Measurements from ENCODE around the gene OR51F1. TPM values are rescaled to one million over a fixed set of nuclear protein-coding genes. Genes with fewer than 3 reads are reported as not detected.
"Not testable (repeated sequence)": the region's sequence is repeated elsewhere in the genome, so short reads cannot be mapped to it uniquely, and the experiment has no call there.

OR51F1 gene, protein sequence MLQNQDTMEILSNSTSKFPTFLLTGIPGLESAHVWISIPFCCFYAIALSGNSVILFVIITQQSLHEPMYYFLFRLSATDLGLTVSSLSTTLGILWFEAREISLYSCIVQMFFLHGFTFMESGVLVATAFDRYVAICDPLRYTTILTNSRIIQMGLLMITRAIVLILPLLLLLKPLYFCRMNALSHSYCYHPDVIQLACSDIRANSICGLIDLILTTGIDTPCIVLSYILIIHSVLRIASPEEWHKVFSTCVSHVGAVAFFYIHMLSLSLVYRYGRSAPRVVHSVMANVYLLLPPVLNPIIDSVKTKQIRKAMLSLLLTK
- total RNA-seq, result not detected

DNA sequence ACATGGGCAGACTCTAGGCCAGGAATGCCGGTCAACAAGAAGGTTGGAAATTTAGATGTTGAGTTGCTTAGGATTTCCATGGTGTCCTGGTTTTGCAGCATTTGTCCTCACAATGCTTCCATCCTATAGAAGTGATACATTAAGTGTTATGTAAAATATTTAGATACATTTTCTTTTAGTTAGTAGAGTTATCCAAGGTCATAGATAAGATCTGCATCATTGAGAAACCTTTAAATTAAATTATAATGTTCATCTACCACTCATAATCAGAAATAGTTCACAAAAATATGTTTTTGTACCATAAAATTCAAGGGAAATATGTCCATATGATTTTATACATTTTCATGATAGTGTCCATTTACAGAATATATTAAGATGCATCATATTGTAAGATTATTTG lies at the start of gene OR51F1:
Gene OR51F1, minus strand, starts transcription at position 101 of the 400 bp plus-strand sequence. Its CDS starts 0 bp downstream, at position 101.
- CTCF ChIA-PET, result no interaction called here
- POLR2A ChIA-PET, result no interaction called here
- no peak within 1 kb of the TSS for H3K4me3 Mint-ChIP-seq
- H3K27me3 Mint-ChIP-seq, result peaks cover 2% of the 10 kb centered on the region
- no peak for DNase-seq
- no peaks in the 10 kb centered on the region for H3K9me3 Mint-ChIP-seq
- H3K27ac Mint-ChIP-seq, result no peak within 1 kb of the TSS
- intact Hi-C loops (cut with micrococcal nuclease), result no loop called here
- H3K4me1 Mint-ChIP-seq (ENCODE audit: low read depth), result no peaks in the 10 kb centered on the region
- no peaks in the 10 kb centered on the region for H3K36me3 Mint-ChIP-seq

- Mint-ChIP-seq H3K4me1 (ENCODE audit: low read depth) (no peaks in the 10 kb centered on the region), H3K27me3 (peaks cover 5% of the 10 kb centered on the region), H3K9me3 (no peaks in the 10 kb centered on the region), H3K27ac (no peak overlapping the region), H3K36me3 (no peaks in the 10 kb centered on the region), H3K4me3 (no peak overlapping the region)
- ChIA-PET CTCF (no interaction called here), POLR2A (no interaction called here)
- no peak for DNase-seq
- intact Hi-C loops (cut with micrococcal nuclease), result no loop called here
These were observed 39.5 kb upstream of the OR51F1 start for GRCh38 chr11:4809246-4809645.

GRCh38 chr11:4808476-4808875 lies 38.7 kb upstream of the OR51F1 start:
- Mint-ChIP-seq H3K4me1 (ENCODE audit: low read depth) (no peaks in the 10 kb centered on the region), H3K27ac (no peak overlapping the region), H3K9me3 (no peaks in the 10 kb centered on the region), H3K4me3 (no peak overlapping the region), H3K27me3 (peaks cover 5% of the 10 kb centered on the region), H3K36me3 (no peaks in the 10 kb centered on the region)
- ChIA-PET CTCF (no interaction called here), POLR2A (no interaction called here)
- intact Hi-C loops (cut with micrococcal nuclease), result no loop called here
- DNase-seq, result no peak

DNA sequence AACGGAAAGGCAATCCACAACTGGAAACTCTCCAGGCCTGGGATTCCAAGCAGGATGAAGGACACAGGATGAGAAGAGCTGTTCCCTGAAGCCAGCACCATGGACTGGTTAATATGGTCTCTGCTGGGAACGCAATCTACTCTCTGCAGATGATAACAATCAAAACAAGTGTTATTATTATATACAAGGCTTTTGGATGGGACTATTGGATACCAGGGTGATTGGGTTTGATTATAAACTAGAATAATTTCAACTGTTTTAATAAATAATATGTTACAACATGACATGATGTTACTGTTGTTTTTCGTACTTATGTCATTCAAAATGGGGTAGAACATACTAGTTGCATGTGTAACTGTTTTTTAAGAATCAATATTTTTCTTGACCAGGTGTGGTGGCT lies 34.5 kb upstream of the OR51F1 start, which contains the start of gene OR52R1:
Gene OR52R1, minus strand, starts transcription at position 101 of the 400 bp plus-strand sequence. Its CDS starts 0 bp downstream, at position 101.
- intact Hi-C loops (cut with micrococcal nuclease), result no loop called here
- no peak for DNase-seq
- H3K27me3 Mint-ChIP-seq, result peaks cover 6% of the 10 kb centered on the region
- H3K36me3 Mint-ChIP-seq, result no peaks in the 10 kb centered on the region
- ChIA-PET CTCF (no interaction called here), POLR2A (no interaction called here)
- H3K4me3 Mint-ChIP-seq, result no peak within 1 kb of the TSS
- no peaks in the 10 kb centered on the region for H3K9me3 Mint-ChIP-seq
- H3K27ac Mint-ChIP-seq, result no peak within 1 kb of the TSS
- H3K4me1 Mint-ChIP-seq (ENCODE audit: low read depth), result no peaks in the 10 kb centered on the region

- H3K27me3 Mint-ChIP-seq; H3K27ac Mint-ChIP-seq; intact Hi-C loops (cut with micrococcal nuclease); DNase-seq; H3K9me3 Mint-ChIP-seq; H3K36me3 Mint-ChIP-seq; POLR2A ChIA-PET; CTCF ChIA-PET; H3K4me1 Mint-ChIP-seq (ENCODE audit: low read depth); H3K4me3 Mint-ChIP-seq: not testable (repeated sequence)
These were observed 31.6 kb upstream of the OR51F1 start for GRCh38 chr11:4801316-4801715.

- Mint-ChIP-seq H3K27ac (no peak overlapping the region), H3K27me3 (peaks cover 3% of the 10 kb centered on the region), H3K4me3 (no peak overlapping the region), H3K9me3 (no peaks in the 10 kb centered on the region), H3K4me1 (ENCODE audit: low read depth) (no peaks in the 10 kb centered on the region), H3K36me3 (no peaks in the 10 kb centered on the region)
- DNase-seq, result no peak
- CTCF ChIA-PET, result no interaction called here
- POLR2A ChIA-PET, result no interaction called here
- intact Hi-C loops (cut with micrococcal nuclease), result no loop called here
These were observed 28.9 kb upstream of the OR51F1 start for GRCh38 chr11:4798427-4799183.

DNA sequence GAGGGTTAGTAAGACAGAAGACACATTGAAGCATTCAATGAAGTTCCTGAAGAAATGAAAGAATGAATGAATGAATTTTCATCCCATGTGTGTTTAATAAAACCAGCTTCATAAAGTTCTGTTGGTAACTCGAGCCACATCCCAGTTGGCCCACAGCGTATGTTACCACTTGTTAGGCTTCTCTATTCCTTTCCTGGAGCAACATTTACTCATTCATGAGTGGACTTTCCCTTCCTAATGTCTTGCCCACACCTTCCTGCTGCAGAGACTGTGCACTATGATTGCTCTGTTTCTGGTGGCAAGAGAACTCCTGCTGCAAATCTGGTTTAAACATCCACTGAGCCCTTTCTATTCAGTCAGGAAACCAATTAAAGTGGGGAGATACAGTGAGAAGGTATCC lies 27.5 kb upstream of the OR51F1 start:
- peaks cover 5% of the 10 kb centered on the region for H3K27me3 Mint-ChIP-seq
- no peaks in the 10 kb centered on the region for H3K36me3 Mint-ChIP-seq
- ChIA-PET CTCF (no interaction called here), POLR2A (no interaction called here)
- no peak overlapping the region for H3K27ac Mint-ChIP-seq
- no peak overlapping the region for H3K4me3 Mint-ChIP-seq
- no peaks in the 10 kb centered on the region for H3K4me1 Mint-ChIP-seq (ENCODE audit: low read depth)
- intact Hi-C loops (cut with micrococcal nuclease), result no loop called here
- DNase-seq, result no peak
- H3K9me3 Mint-ChIP-seq, result no peaks in the 10 kb centered on the region

GRCh38 chr11:4782454-4782853 lies 12.7 kb upstream of the OR51F1 start:
- Mint-ChIP-seq H3K27me3 (peaks cover 8% of the 10 kb centered on the region), H3K4me3 (no peak overlapping the region), H3K9me3 (peaks cover 5% of the 10 kb centered on the region), H3K27ac (no peak overlapping the region), H3K4me1 (ENCODE audit: low read depth) (no peaks in the 10 kb centered on the region), H3K36me3 (no peaks in the 10 kb centered on the region)
- ChIA-PET CTCF (interaction anchor here (0.9 kb wide), 1 partner anchor 145 kb away, joined by 3 read pairs; the partner anchor contains the start of gene OR51D1), POLR2A (no interaction called here)
- no peak for DNase-seq
- intact Hi-C loops (cut with micrococcal nuclease), result no loop called here

DNA sequence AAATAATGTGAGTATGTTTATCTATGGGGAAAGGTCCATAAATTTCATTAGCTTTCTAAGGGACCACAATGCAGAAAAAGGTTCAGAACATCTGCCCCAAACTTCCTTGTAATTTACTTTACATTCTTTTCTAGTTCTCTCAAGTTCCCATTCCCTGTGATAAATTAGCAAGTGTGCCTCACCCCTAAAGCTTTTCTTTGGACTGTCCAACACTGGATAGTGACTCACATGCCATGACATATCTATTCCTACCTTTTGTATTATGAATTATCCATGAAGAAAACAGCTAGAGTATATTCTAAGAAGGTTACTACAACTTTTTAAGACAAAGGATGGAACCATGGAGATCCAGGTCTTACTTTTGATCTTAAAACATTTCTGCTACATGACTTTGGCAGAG lies 1.6 kb downstream of the OR51F1 start:
- intact Hi-C loops (cut with micrococcal nuclease), result no loop called here
- Mint-ChIP-seq H3K9me3 (no peaks in the 10 kb centered on the region), H3K27me3 (peaks cover 2% of the 10 kb centered on the region), H3K36me3 (no peaks in the 10 kb centered on the region), H3K4me1 (ENCODE audit: low read depth) (peaks cover under 1% of the 10 kb centered on the region), H3K27ac (no peak overlapping the region), H3K4me3 (no peak overlapping the region)
- DNase-seq, result no peak
- ChIA-PET CTCF (no interaction called here), POLR2A (no interaction called here)

- POLR2A ChIA-PET, result no interaction called here
- peaks cover 2% of the 10 kb centered on the region for H3K27me3 Mint-ChIP-seq
- no peaks in the 10 kb centered on the region for H3K36me3 Mint-ChIP-seq
- H3K4me3 Mint-ChIP-seq, result no peak overlapping the region
- DNase-seq, result no peak
- no peaks in the 10 kb centered on the region for H3K9me3 Mint-ChIP-seq
- H3K4me1 Mint-ChIP-seq (ENCODE audit: low read depth), result peaks cover 2% of the 10 kb centered on the region
- H3K27ac Mint-ChIP-seq, result no peak overlapping the region
- CTCF ChIA-PET, result no interaction called here
- intact Hi-C loops (cut with micrococcal nuclease), result no loop called here
These were observed 3.2 kb downstream of the OR51F1 start for GRCh38 chr11:4766420-4767043.

- CTCF ChIA-PET, result no interaction called here
- intact Hi-C loops (cut with micrococcal nuclease), result no loop called here
- no peak overlapping the region for H3K27ac Mint-ChIP-seq
- peaks cover 2% of the 10 kb centered on the region for H3K4me1 Mint-ChIP-seq (ENCODE audit: low read depth)
- H3K36me3 Mint-ChIP-seq, result no peaks in the 10 kb centered on the region
- H3K4me3 Mint-ChIP-seq, result no peak overlapping the region
- DNase-seq, result no peak
- H3K27me3 Mint-ChIP-seq, result peaks cover 2% of the 10 kb centered on the region
- H3K9me3 Mint-ChIP-seq, result no peaks in the 10 kb centered on the region
- POLR2A ChIA-PET, result no interaction called here
These were observed 6.6 kb downstream of the OR51F1 start for GRCh38 chr11:4763096-4763495.

DNA sequence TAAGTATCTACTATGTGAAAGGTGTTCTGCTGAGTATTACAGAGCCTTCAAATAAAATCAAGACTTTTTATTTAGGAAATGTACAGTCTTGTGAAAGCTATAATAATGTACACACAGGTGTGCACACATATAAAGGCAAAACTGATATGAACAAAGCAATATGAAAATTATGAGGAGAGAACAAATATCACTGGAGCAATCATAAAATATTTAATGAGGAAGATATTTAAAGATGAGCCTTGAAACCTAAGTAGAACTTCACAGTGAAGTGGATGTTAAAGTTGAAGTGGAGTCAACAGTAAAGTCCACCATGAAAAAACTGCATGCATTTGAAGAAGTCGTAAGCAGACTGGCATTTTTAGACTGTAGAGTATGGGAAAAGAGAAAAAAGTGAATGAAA lies 18.5 kb downstream of the OR51F1 start:
- no peaks in the 10 kb centered on the region for H3K4me1 Mint-ChIP-seq (ENCODE audit: low read depth)
- H3K36me3 Mint-ChIP-seq, result no peaks in the 10 kb centered on the region
- intact Hi-C loops (cut with micrococcal nuclease), result no loop called here
- ChIA-PET CTCF (no interaction called here), POLR2A (no interaction called here)
- no peaks in the 10 kb centered on the region for H3K9me3 Mint-ChIP-seq
- H3K27me3 Mint-ChIP-seq, result peaks cover 6% of the 10 kb centered on the region
- no peak overlapping the region for H3K27ac Mint-ChIP-seq
- DNase-seq, result no peak
- H3K4me3 Mint-ChIP-seq, result no peak overlapping the region

DNA sequence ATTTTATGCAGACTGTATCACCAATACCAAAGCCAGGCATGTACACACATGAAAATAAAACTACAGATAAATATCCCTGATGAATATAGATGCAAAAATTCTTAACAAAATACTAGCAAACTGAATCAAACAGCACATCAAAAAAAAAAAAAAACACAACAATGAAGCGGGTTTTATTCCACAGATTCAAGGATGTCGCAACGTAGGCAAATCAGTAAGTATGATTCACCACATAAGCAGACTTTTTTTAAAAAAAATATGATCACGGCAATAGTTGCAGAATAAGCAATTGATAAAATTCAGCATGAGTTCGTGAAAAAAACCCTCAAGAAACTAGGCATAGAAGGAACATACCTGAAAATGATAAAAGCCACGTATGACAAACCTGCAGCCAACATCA lies 21.3 kb downstream of the OR51F1 start:
- Mint-ChIP-seq H3K9me3 (no peaks in the 10 kb centered on the region), H3K4me3 (no peak overlapping the region), H3K36me3 (no peaks in the 10 kb centered on the region)

More for the DNA sequence above, 21.3 kb downstream of the OR51F1 start:
- POLR2A ChIA-PET, result no interaction called here
- no peak for DNase-seq
- H3K27ac Mint-ChIP-seq, result no peak overlapping the region
- H3K4me1 Mint-ChIP-seq (ENCODE audit: low read depth), result no peaks in the 10 kb centered on the region
- intact Hi-C loops (cut with micrococcal nuclease), result no loop called here
- peaks cover 6% of the 10 kb centered on the region for H3K27me3 Mint-ChIP-seq
- CTCF ChIA-PET, result no interaction called here

All from activated CD4-positive, alpha-beta memory T cell treated with anti-CD3 and anti-CD28 coated beads for 36 hours (primary cell).